ENCODE measurements around the gene LRRTM4.
"Not testable (repeated sequence)": the region's sequence is repeated elsewhere in the genome, so short reads cannot be mapped to it uniquely, and the experiment has no call there.

The LRRTM4 gene

GRCh38 chr2:76713312-76713711 lies 808.9 kb downstream of the LRRTM4 start:
- no peak for DNase-seq

DNA sequence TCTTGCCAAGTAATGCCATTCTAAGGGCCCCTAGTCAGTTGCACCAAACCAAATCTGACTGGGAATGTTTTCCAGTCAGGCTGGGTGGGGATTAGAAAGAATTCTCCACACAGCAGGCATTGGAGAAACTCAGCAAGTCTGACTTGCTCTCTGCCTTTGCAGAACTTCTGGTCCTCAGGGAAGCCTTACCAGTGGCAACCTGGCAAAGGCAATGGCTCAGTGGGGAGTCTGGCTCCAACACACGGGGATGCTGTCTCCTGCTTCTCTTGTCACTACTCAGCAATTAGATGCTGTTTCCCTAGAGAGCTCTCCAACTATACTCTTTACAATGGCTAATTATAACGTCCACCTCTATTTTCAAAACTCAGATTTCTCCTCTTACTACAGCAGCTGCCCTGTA lies 810.7 kb downstream of the LRRTM4 start:
- DNase-seq, result no peak

GRCh38 chr2:76700894-76701293 lies 821.3 kb downstream of the LRRTM4 start:
- DNase-seq, result no peak

- not testable (repeated sequence) for DNase-seq
Observed at GRCh38 chr2:76697998-76698713, 824.0 kb downstream of the LRRTM4 start.
